Astrocyte (in vitro differentiated cells and primary cell): ENCODE data around the gene ABCC3. TPM values are rescaled to one million over a fixed set of nuclear protein-coding genes. Genes with fewer than 3 reads are reported as not detected.

Experiments used
- DNase-seq: peaks from one replicate; pipeline ENCODE4 v3.0.0-alpha.2; 2010; ENCODE audit warnings: low read depth
- FAIRE-seq: peaks from 2 replicates; lab custom pipeline; 2011; peaks lifted over from hg19 to GRCh38; lab: Jason Lieb, UNC
- H2AFZ ChIP-seq: 2 replicates; pipeline ENCODE4 v1.6.0; 2012; ENCODE audit warnings: low read depth, low read length, inconsistent platforms
- H3K27ac ChIP-seq: 2 replicates; pipeline ENCODE4 v1.5.1; 2011; ENCODE audit warnings: low read depth, low read length, inconsistent platforms
- H3K27me3 ChIP-seq: 2 replicates; pipeline ENCODE4 v1.6.0; 2011; ENCODE audit warnings: low read length, inconsistent platforms; ENCODE audit not compliant: insufficient read depth
- H3K36me3 ChIP-seq: 2 replicates; pipeline ENCODE4 v1.5.1; 2011; ENCODE audit warnings: low read length, inconsistent platforms; ENCODE audit not compliant: insufficient read depth
- H3K4me1 ChIP-seq: 2 replicates; pipeline ENCODE4 v1.5.1; 2011; ENCODE audit warnings: low read length, inconsistent platforms; ENCODE audit not compliant: insufficient read depth
- H3K4me2 ChIP-seq: 2 replicates; pipeline ENCODE4 v1.6.0; 2012; ENCODE audit warnings: low read length, inconsistent platforms
- H3K4me3 ChIP-seq: 2 replicates; pipeline ENCODE4 v1.5.1; 2011; ENCODE audit warnings: low read depth, mild to moderate bottlenecking, low read length, inconsistent platforms; ENCODE audit not compliant: insufficient read depth
- H3K79me2 ChIP-seq: 2 replicates; pipeline ENCODE4 v1.6.0; 2012; ENCODE audit warnings: mild to moderate bottlenecking, low read length, inconsistent platforms; ENCODE audit not compliant: insufficient read depth
- H3K9ac ChIP-seq: 2 replicates; pipeline ENCODE4 v1.6.0; 2012; ENCODE audit warnings: mild to moderate bottlenecking, low read length, inconsistent platforms
- H3K9me3 ChIP-seq: 2 replicates; pipeline ENCODE4 v1.5.1; 2012; ENCODE audit warnings: low read depth, mild to moderate bottlenecking, low read length, inconsistent platforms; ENCODE audit not compliant: insufficient read depth
- H4K20me1 ChIP-seq: 2 replicates; pipeline ENCODE4 v1.6.0; 2012; ENCODE audit warnings: low read length, inconsistent platforms; ENCODE audit not compliant: insufficient read depth
- H3K27ac Mint-ChIP-seq: one replicate; pipeline ENCODE4 v1.8.0; 2021; ENCODE audit warnings: mild to moderate bottlenecking, mixed read lengths; ENCODE audit not compliant: unreplicated experiment
- H3K27me3 Mint-ChIP-seq: one replicate; pipeline ENCODE4 v1.8.0; 2021; ENCODE audit warnings: low read depth, mixed read lengths; ENCODE audit not compliant: unreplicated experiment
- H3K36me3 Mint-ChIP-seq: one replicate; pipeline ENCODE4 v1.8.0; 2021; ENCODE audit warnings: low read depth, mixed read lengths; ENCODE audit not compliant: unreplicated experiment
- H3K4me1 Mint-ChIP-seq: one replicate; pipeline ENCODE4 v1.8.0; 2021; ENCODE audit warnings: low read depth, mixed read lengths; ENCODE audit not compliant: unreplicated experiment
- H3K4me3 Mint-ChIP-seq: one replicate; pipeline ENCODE4 v1.8.0; 2021; ENCODE audit warnings: mild to moderate bottlenecking, moderate library complexity, mixed read lengths; ENCODE audit not compliant: unreplicated experiment
- H3K9me3 Mint-ChIP-seq: one replicate; pipeline ENCODE4 v1.8.0; 2021; ENCODE audit warnings: mild to moderate bottlenecking, mixed read lengths; ENCODE audit not compliant: unreplicated experiment
- EZH2 ChIP-seq: IDR thresholded peaks from 2 replicates; pipeline ENCODE4 v1.6.1; 2012; ENCODE audit warnings: mild to moderate bottlenecking, low read length, inconsistent platforms; ENCODE audit not compliant: insufficient read depth
- total RNA-seq: library from RNA; stranded (reverse); gene quantifications from 2 replicates; pipeline ENCODE4 v1.2.1, GENCODE V29; 2021
- TF ChIP-seq, protein P1 (sequence below): IDR thresholded peaks from 2 replicates; pipeline ENCODE4 v1.5.1; 2011; ENCODE audit warnings: low read depth, mild to moderate bottlenecking, inconsistent platforms, low read length, moderate library complexity; ENCODE audit not compliant: insufficient read depth

The ABCC3 gene
- total RNA-seq, 1 donor from 2014 or later, result 0.41 TPM

GRCh38 chr17:50660042-50660886, 25.6 kb downstream of the ABCC3 start:
- Histone ChIP-seq H3K4me1 (peaks cover 25% of the 10 kb centered on the region), H3K9ac (no peak overlapping the region), H4K20me1 (no peaks in the 10 kb centered on the region), H3K36me3 (no peaks in the 10 kb centered on the region), H2AFZ (peak overlapping the region; percentile 21), H3K27ac (no peak overlapping the region), H3K27me3 (no peaks in the 10 kb centered on the region), H3K4me3 (no peak overlapping the region), H3K79me2 (no peaks in the 10 kb centered on the region), H3K9me3 (no peaks in the 10 kb centered on the region), H3K4me2 (no peak overlapping the region)
- Mint-ChIP-seq H3K36me3 (peaks cover 5% of the 10 kb centered on the region), H3K4me1 (peaks cover 16% of the 10 kb centered on the region), H3K27me3 (peaks cover 31% of the 10 kb centered on the region), H3K27ac (peak overlapping the region; percentile 81), H3K4me3 (no peak overlapping the region), H3K9me3 (peaks cover 3% of the 10 kb centered on the region)
- FAIRE-seq (no peak), DNase-seq (no peak)
- TF ChIP-seq, protein P1, sequence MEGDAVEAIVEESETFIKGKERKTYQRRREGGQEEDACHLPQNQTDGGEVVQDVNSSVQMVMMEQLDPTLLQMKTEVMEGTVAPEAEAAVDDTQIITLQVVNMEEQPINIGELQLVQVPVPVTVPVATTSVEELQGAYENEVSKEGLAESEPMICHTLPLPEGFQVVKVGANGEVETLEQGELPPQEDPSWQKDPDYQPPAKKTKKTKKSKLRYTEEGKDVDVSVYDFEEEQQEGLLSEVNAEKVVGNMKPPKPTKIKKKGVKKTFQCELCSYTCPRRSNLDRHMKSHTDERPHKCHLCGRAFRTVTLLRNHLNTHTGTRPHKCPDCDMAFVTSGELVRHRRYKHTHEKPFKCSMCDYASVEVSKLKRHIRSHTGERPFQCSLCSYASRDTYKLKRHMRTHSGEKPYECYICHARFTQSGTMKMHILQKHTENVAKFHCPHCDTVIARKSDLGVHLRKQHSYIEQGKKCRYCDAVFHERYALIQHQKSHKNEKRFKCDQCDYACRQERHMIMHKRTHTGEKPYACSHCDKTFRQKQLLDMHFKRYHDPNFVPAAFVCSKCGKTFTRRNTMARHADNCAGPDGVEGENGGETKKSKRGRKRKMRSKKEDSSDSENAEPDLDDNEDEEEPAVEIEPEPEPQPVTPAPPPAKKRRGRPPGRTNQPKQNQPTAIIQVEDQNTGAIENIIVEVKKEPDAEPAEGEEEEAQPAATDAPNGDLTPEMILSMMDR, result no peak

DNA sequence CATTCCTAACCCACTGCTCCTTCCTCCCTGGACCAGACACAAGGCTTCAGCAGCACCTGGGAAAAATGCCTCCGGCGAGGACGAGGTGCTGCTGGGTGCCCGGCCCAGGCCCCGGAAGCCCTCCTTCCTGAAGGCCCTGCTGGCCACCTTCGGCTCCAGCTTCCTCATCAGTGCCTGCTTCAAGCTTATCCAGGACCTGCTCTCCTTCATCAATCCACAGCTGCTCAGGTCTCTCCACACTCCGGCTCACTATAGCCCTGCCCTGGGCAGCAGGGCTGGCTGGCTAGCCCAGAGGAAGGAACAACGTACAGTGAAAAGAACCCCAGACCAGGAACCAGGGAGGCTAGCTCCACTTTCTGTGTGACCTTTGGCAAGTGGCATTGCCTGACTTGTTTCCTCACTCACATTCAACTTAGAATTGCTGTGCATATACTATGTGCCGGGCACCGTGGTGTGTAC, 26.2 kb downstream of the ABCC3 start:
- Mint-ChIP-seq H3K4me1 (peaks cover 16% of the 10 kb centered on the region), H3K4me3 (no peak overlapping the region), H3K36me3 (peaks cover 5% of the 10 kb centered on the region), H3K27me3 (peaks cover 28% of the 10 kb centered on the region), H3K27ac (peak overlapping the region; percentile 81), H3K9me3 (peaks cover 3% of the 10 kb centered on the region)
- Histone ChIP-seq H3K27ac (peak overlapping the region; percentile 23), H4K20me1 (no peaks in the 10 kb centered on the region), H3K9ac (no peak overlapping the region), H3K79me2 (no peaks in the 10 kb centered on the region), H3K4me1 (peaks cover 25% of the 10 kb centered on the region), H2AFZ (peak overlapping the region; percentile 21), H3K4me3 (no peak overlapping the region), H3K36me3 (no peaks in the 10 kb centered on the region), H3K27me3 (no peaks in the 10 kb centered on the region), H3K4me2 (peak overlapping the region; percentile 78), H3K9me3 (no peaks in the 10 kb centered on the region)
- DNase-seq (no peak), FAIRE-seq (no peak)
- no peak for TF ChIP-seq EZH2
- TF ChIP-seq, protein P1, result no peak

DNA sequence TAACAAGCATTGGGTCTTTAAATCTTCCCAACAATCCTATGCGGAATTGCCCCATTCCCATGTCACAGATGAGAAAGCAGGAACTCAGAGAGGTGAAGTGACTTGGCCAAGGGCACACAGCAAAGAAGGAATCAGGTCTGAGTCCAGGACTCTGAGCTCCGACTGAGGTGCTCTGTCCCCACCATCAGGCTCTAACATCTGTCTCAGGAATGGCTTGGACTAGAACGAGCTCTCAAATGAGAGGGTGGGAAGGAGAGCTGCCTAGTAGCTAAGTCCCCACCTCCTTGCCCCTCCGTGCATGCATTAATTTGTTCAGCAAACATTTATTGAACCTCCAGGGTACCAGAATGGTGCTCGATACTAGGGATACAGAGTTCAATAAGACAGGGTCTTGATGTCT, 26.7 kb downstream of the ABCC3 start:
- FAIRE-seq, result no peak
- no peaks in the 10 kb centered on the region for H3K9me3 ChIP-seq
- H3K36me3 Mint-ChIP-seq, result peaks cover 5% of the 10 kb centered on the region

More for the DNA sequence above, 26.7 kb downstream of the ABCC3 start:
- no peaks in the 10 kb centered on the region for H3K36me3 ChIP-seq
- H3K27me3 Mint-ChIP-seq, result peaks cover 28% of the 10 kb centered on the region
- H3K27me3 ChIP-seq, result no peaks in the 10 kb centered on the region
- peak overlapping the region; percentile 34 for H3K9ac ChIP-seq
- peak overlapping the region; percentile 96 for H3K27ac Mint-ChIP-seq
- H3K4me3 Mint-ChIP-seq, result no peak overlapping the region
- peak overlapping the region; percentile 75 for H2AFZ ChIP-seq
- H3K4me2 ChIP-seq, result peak overlapping the region; percentile 78
- DNase-seq, result no peak
- peaks cover 16% of the 10 kb centered on the region for H3K4me1 Mint-ChIP-seq
- no peak overlapping the region for H3K4me3 ChIP-seq
- H4K20me1 ChIP-seq, result no peaks in the 10 kb centered on the region
- peaks cover 25% of the 10 kb centered on the region for H3K4me1 ChIP-seq
- peaks cover 3% of the 10 kb centered on the region for H3K9me3 Mint-ChIP-seq
- no peaks in the 10 kb centered on the region for H3K79me2 ChIP-seq
- H3K27ac ChIP-seq, result peak overlapping the region; percentile 23
- TF ChIP-seq, protein P1, result no peak
- TF ChIP-seq EZH2, result no peak
